C4-2B (cell line): ENCODE measurements around the gene HEPACAM.

ENCODE experiments used
- ZFX ChIP-seq: fragments of 450-650 bp; IDR thresholded peaks from 2 replicates; pipeline ENCODE4 v1.6.1; 2017
- TF ChIP-seq, protein P1 (sequence below): fragments of 450-650 bp; conservative IDR thresholded peaks from 2 replicates; pipeline ENCODE4 v1.5.1; 2017; ENCODE audit warnings: mild to moderate bottlenecking

DNA sequence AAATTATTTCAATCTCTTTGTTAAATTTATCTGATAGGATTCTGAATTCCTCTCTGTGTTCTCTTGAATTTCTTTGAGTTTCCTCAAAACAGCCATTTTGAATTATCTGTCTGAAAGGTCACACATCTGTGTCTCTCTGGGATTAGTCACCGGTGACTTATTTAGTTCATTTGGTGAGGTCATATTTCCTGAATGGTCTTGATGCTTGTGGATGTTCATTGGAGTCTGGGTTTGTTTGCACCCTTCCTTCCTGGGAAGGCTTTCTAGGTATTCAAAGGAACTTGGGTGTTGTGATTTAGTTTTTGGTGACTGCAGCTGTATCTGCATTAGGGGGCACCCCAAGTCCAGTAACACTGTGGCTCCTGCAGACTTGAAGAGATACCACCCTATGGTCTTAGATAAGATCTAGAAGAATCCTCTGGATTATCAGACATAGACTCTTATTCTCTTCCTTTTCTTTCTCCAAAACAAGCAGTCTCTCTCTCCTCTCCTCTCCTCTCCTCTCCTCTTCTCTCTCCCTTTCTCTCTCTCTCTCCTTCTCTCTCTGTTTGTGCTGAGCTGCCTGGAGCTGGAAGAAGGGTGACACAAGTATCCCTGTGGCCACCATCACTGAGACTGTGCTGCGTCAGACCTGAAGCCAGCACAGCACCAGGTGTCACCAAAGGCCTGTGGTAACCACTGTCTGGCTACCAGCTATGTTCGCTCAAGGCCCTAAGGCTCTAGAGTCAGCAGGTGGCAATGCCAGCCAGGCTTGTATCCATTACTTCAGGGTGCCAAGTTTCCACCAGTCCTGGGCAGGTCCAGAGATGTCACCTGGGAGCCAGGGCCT, 20.1 kb downstream of the HEPACAM start:
- TF ChIP-seq, protein P1, sequence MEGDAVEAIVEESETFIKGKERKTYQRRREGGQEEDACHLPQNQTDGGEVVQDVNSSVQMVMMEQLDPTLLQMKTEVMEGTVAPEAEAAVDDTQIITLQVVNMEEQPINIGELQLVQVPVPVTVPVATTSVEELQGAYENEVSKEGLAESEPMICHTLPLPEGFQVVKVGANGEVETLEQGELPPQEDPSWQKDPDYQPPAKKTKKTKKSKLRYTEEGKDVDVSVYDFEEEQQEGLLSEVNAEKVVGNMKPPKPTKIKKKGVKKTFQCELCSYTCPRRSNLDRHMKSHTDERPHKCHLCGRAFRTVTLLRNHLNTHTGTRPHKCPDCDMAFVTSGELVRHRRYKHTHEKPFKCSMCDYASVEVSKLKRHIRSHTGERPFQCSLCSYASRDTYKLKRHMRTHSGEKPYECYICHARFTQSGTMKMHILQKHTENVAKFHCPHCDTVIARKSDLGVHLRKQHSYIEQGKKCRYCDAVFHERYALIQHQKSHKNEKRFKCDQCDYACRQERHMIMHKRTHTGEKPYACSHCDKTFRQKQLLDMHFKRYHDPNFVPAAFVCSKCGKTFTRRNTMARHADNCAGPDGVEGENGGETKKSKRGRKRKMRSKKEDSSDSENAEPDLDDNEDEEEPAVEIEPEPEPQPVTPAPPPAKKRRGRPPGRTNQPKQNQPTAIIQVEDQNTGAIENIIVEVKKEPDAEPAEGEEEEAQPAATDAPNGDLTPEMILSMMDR = no peak
- no peak for TF ChIP-seq ZFX
